Liver (tissue), 9 donors: ENCODE data around the gene CITED4. TPM values are rescaled to one million over a fixed set of nuclear protein-coding genes. Genes with fewer than 3 reads are reported as not detected.
A peak's percentile ranks its signal among the peaks of the same experiment; 100 is the strongest.

ENCODE experiments used
- DNase-seq: peaks from one replicate; pipeline ENCODE4 v3.0.0-alpha.2; 2017; ENCODE audit warnings: low spot score
- H3K27ac ChIP-seq, 2 donors: one replicate each; pipeline ENCODE4 v1.7.0; 2013; ENCODE audit warnings: inconsistent platforms in 2 of 2, low read length in 2 of 2, control low read depth in 1 of 2, low read depth in 1 of 2, mild to moderate bottlenecking in 1 of 2
- H3K27me3 ChIP-seq, 4 donors: one replicate each; pipeline versions ENCODE4 v1.6.1 to v1.7.0; 2013; ENCODE audit warnings: low read length in 3 of 4, inconsistent platforms in 1 of 4, mild to moderate bottlenecking in 1 of 4, moderate library complexity in 1 of 4; ENCODE audit not compliant: control insufficient read depth in 4 of 4, insufficient read depth in 4 of 4
- H3K36me3 ChIP-seq, 4 donors: one replicate each; pipeline versions ENCODE4 v1.6.1 to v1.7.0; 2013; ENCODE audit warnings: low read length in 3 of 4, mild to moderate bottlenecking in 3 of 4, low read depth in 1 of 4, moderate library complexity in 1 of 4; ENCODE audit not compliant: control insufficient read depth in 4 of 4, insufficient read depth in 3 of 4
- H3K4me1 ChIP-seq, 4 donors: one replicate each; pipeline versions ENCODE4 v1.6.1 to v1.7.0; 2013; ENCODE audit warnings: low read length in 3 of 4, mild to moderate bottlenecking in 3 of 4, moderate library complexity in 1 of 4; ENCODE audit not compliant: control insufficient read depth in 4 of 4, insufficient read depth in 4 of 4
- H3K4me3 ChIP-seq, 3 donors: one replicate each; pipeline versions ENCODE4 v1.6.1 to v1.7.0; 2013; ENCODE audit warnings: low read length in 3 of 3, control low read depth in 1 of 3, low read depth in 1 of 3, mild to moderate bottlenecking in 1 of 3
- H3K9ac ChIP-seq, 2 donors: one replicate each; pipeline ENCODE4 v1.7.0; 2013; ENCODE audit warnings: low read length in 2 of 2, mild to moderate bottlenecking in 2 of 2, moderate library complexity in 2 of 2, control low read depth in 1 of 2, low read depth in 1 of 2
- H3K9me3 ChIP-seq, 4 donors: one replicate each; pipeline versions ENCODE4 v1.6.1 to v1.7.0; 2013; ENCODE audit warnings: low read length in 3 of 4; ENCODE audit not compliant: control insufficient read depth in 4 of 4
- ATF3 ChIP-seq: IDR thresholded peaks from 2 replicates; pipeline ENCODE4 v1.6.1; 2016; ENCODE audit warnings: antibody characterized with exemption
- CTCF ChIP-seq: fragments of 150-350 bp; IDR thresholded peaks from 2 replicates; pipeline ENCODE4 v1.5.1; 2017; ENCODE audit warnings: improper control_type of control experiment, low read depth, low read length; ENCODE audit not compliant: missing input control
- EGR1 ChIP-seq, 2 donors: IDR thresholded peaks; 2 replicates each; pipeline ENCODE4 v1.6.1; 2016 to 2018; ENCODE audit warnings: antibody characterized with exemption in 2 of 2, low read depth in 2 of 2
- FOXA1 ChIP-seq: IDR thresholded peaks from 2 replicates; pipeline ENCODE4 v1.6.1; 2016; ENCODE audit warnings: antibody characterized with exemption
- FOXA2 ChIP-seq: IDR thresholded peaks from 2 replicates; pipeline ENCODE4 v1.6.1; 2016; ENCODE audit warnings: antibody characterized with exemption
- GABPA ChIP-seq, 2 donors: IDR thresholded peaks in 1 of 2; conservative IDR thresholded peaks in 1 of 2; 2 replicates each; pipeline ENCODE4 v1.6.1; 2016; ENCODE audit warnings: antibody characterized with exemption in 2 of 2, mild to moderate bottlenecking in 1 of 2, moderate library complexity in 1 of 2
- HNF4A ChIP-seq, 2 donors: conservative IDR thresholded peaks; 2 replicates each; pipeline ENCODE4 v1.6.1; 2016; ENCODE audit warnings: antibody characterized with exemption in 2 of 2, mild to moderate bottlenecking in 2 of 2
- JUND ChIP-seq, 2 donors: IDR thresholded peaks; 2 replicates each; pipeline ENCODE4 v1.6.1; 2016; ENCODE audit warnings: antibody characterized with exemption in 2 of 2
- MAX ChIP-seq: IDR thresholded peaks from 2 replicates; pipeline ENCODE4 v1.6.1; 2016; ENCODE audit warnings: antibody characterized with exemption
- NR2F2 ChIP-seq: IDR thresholded peaks from 2 replicates; pipeline ENCODE4 v1.6.1; 2016; ENCODE audit warnings: antibody characterized with exemption
- RAD21 ChIP-seq, 2 donors: IDR thresholded peaks; 2 replicates each; pipeline ENCODE4 v1.6.1; 2016; ENCODE audit warnings: antibody characterized with exemption in 2 of 2, mild to moderate bottlenecking in 2 of 2
- REST ChIP-seq: IDR thresholded peaks from 2 replicates; pipeline ENCODE4 v1.6.1; 2016; ENCODE audit warnings: antibody characterized with exemption, mild to moderate bottlenecking
- RXRA ChIP-seq, 2 donors: IDR thresholded peaks; 2 replicates each; pipeline ENCODE4 v1.6.1; 2017 to 2018; ENCODE audit warnings: antibody characterized with exemption in 2 of 2, mild to moderate bottlenecking in 1 of 2
- SP1 ChIP-seq: IDR thresholded peaks from 2 replicates; pipeline ENCODE4 v1.6.1; 2018; ENCODE audit warnings: antibody characterized with exemption, mild to moderate bottlenecking
- TAF1 ChIP-seq: conservative IDR thresholded peaks from 2 replicates; pipeline ENCODE4 v1.6.1; 2016; ENCODE audit warnings: antibody characterized with exemption, mild to moderate bottlenecking
- YY1 ChIP-seq: IDR thresholded peaks from 2 replicates; pipeline ENCODE4 v1.6.1; 2016; ENCODE audit warnings: antibody characterized with exemption, mild to moderate bottlenecking
- ZBTB33 ChIP-seq: IDR thresholded peaks from 2 replicates; pipeline ENCODE4 v1.6.1; 2016; ENCODE audit warnings: antibody characterized with exemption
- WGBS: extraction: QIAGEN DNeasy Blood & Tissue Kit; methylation state at CpG from one replicate; pipeline ENCODE4 v1.1.7; 2013; 5-methylcytosine and 5-hydroxymethylcytosine counted together
- polyA plus RNA-seq, 2 donors: library from polyadenylated mRNA; stranded (reverse) in 1 of 2; unstranded in 1 of 2; fragments of 200-250 nt in 1 of 2; fragments of >200 nt in 1 of 2; fragmentation: Nextera tagmentation in 1 of 2; extraction: Ambion mirVana in 1 of 2; gene quantifications; one replicate each; pipeline versions ENCODE4 v1.2.1 to v1.2.3, GENCODE V29; 2013 to 2015
- total RNA-seq, 2 donors: library from RNA; depleted of rRNA; stranded (reverse); fragments of >200 nt; gene quantifications; one replicate each; pipeline ENCODE4 v1.2.3, GENCODE V29; 2014
- donor health status: healthy.
- donor health status: healthy.
- donor health status: healthy.
- donor health status: healthy.
- donor health status: healthy.

The CITED4 gene
- total and polyA plus RNA-seq, 4 donors = 1.4 to 9.9 (median 5.2) TPM

GRCh38 chr1:40887012-40887378 is 24.8 kb upstream of the CITED4 start:
- Histone ChIP-seq H3K9me3 (no peaks in the 10 kb centered on the region), H3K27ac (no peak overlapping the region), H3K27me3 (no peaks in the 10 kb centered on the region), H3K9ac (no peak overlapping the region), H3K36me3 (no peaks in the 10 kb centered on the region), H3K4me1 (peaks cover 3 to 4% (median 4%) of the 10 kb centered on the region in 4 donors), H3K4me3 (no peak overlapping the region)
- WGBS = 96% methylated on average over 1 of the region's 1 CpG
- no peak for TF ChIP-seq FOXA1
- TF ChIP-seq SP1 = no peak
- no peak for TF ChIP-seq HNF4A (conservative IDR thresholded peaks at IDR 0.05)
- TF ChIP-seq FOXA2 = no peak
- no peak for TF ChIP-seq ZBTB33
- TF ChIP-seq RXRA (IDR thresholded peaks at IDR 0.05) = no peak
- DNase-seq = no peak

GRCh38 chr1:40886318-40887011 is 24.3 kb upstream of the CITED4 start:
- H3K4me1 ChIP-seq = peaks cover 3 to 4% (median 4%) of the 10 kb centered on the region in 4 donors
- WGBS = 87% methylated on average over 7 of the region's 7 CpGs
- H3K4me3 ChIP-seq = no peak overlapping the region
- no peaks in the 10 kb centered on the region for H3K9me3 ChIP-seq
- no peak for DNase-seq
- no peaks in the 10 kb centered on the region for H3K36me3 ChIP-seq
- H3K9ac ChIP-seq = no peak overlapping the region
- H3K27ac ChIP-seq = no peak overlapping the region
- TF ChIP-seq RAD21 (IDR thresholded peaks at IDR 0.05) (no peak), CTCF (no peak), HNF4A (conservative IDR thresholded peaks at IDR 0.05) (no peak), YY1 (no peak), GABPA (IDR thresholded peaks at IDR 0.05 in 1 of 2, conservative IDR thresholded peaks at IDR 0.05 in 1 of 2) (no peak), JUND (IDR thresholded peaks at IDR 0.05) (no peak), NR2F2 (no peak)
- no peaks in the 10 kb centered on the region for H3K27me3 ChIP-seq

GRCh38 chr1:40884055-40884795 is 22.1 kb upstream of the CITED4 start:
- no peaks in the 10 kb centered on the region for H3K27me3 ChIP-seq
- no peak for TF ChIP-seq JUND (IDR thresholded peaks at IDR 0.05)
- TF ChIP-seq ATF3 = no peak
- no peak for TF ChIP-seq MAX
- TF ChIP-seq REST = no peak
- TF ChIP-seq TAF1 = no peak
- TF ChIP-seq HNF4A (conservative IDR thresholded peaks at IDR 0.05) = no peak
- TF ChIP-seq RXRA (IDR thresholded peaks at IDR 0.05) = no peak
- no peak for TF ChIP-seq EGR1 (IDR thresholded peaks at IDR 0.05; ENCODE audit: low read depth in 2 of 2)
- no peak for TF ChIP-seq NR2F2
- no peak for TF ChIP-seq YY1
- WGBS = 25% methylated on average over 73 of the region's 73 CpGs
- H3K4me3 ChIP-seq = peak overlapping the region in 1 of 3 donors; percentile 15
- no peaks in the 10 kb centered on the region for H3K36me3 ChIP-seq
- DNase-seq = no peak
- no peak overlapping the region for H3K9ac ChIP-seq
- H3K4me1 ChIP-seq = peaks cover 3 to 4% (median 4%) of the 10 kb centered on the region in 4 donors
- H3K9me3 ChIP-seq = no peaks in the 10 kb centered on the region
- no peak overlapping the region for H3K27ac ChIP-seq
